Stimulated activated CD4-positive, alpha-beta T cell treated with anti-CD3 and anti-CD28 coated beads, Interleukin-15, amount 100 ng/mL, for 1 hour (primary cell): ENCODE results near the gene CYP21A2.
"Not testable (repeated sequence)": the region's sequence is repeated elsewhere in the genome, so short reads cannot be mapped to it uniquely, and the experiment has no call there.

ENCODE experiments used
- DNase-seq, 2 donors: peaks; one replicate each; pipeline ENCODE4 v3.0.0-alpha.2; 2020; ENCODE audit warnings: low read depth in 1 of 2, low spot score in 1 of 2

Gene CYP21A2

GRCh38 chr6:32052626-32053025 lies 14.4 kb downstream of the CYP21A2 start:
- not testable (repeated sequence) for DNase-seq

DNA sequence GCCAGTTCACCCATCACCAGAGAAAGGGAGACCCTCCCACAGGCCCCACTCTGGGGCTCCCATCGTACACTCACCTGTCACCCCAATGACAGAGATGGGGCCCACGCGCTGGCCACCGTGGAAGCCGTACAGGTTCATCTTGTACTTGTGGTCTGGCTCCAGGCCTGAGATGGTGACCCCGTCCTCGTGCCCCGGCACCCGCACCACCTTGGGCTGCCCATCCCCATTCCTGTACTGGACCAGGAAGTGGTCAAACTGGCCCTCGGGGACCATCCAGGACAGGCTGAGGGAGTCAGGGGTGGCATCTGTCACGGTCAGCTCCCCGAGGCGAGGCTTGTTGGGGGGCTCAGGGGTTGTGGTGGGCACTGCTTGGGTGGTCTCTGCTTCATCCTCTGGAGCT lies 15.1 kb downstream of the CYP21A2 start:
- not testable (repeated sequence) for DNase-seq

DNA sequence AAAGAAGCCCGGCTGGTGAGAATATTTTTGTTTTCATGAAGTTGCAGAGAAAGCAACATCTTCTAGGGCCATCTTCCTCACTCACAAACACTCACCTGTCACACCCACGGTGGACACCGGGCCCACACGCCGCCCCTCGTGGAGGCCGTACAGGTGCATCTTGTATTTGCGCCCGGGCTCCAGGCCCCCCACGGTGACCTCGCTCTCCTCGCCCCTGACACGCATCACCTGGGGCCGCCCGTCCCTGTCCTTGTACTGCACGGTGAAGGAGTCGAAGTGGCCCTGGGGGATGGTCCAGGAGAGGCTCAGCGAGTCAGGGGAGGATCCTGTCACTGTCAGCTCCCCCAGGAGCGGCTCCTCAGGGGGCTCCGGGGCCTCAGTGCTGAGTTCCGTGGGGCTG lies 17.5 kb downstream of the CYP21A2 start:
- DNase-seq: not testable (repeated sequence)

DNA sequence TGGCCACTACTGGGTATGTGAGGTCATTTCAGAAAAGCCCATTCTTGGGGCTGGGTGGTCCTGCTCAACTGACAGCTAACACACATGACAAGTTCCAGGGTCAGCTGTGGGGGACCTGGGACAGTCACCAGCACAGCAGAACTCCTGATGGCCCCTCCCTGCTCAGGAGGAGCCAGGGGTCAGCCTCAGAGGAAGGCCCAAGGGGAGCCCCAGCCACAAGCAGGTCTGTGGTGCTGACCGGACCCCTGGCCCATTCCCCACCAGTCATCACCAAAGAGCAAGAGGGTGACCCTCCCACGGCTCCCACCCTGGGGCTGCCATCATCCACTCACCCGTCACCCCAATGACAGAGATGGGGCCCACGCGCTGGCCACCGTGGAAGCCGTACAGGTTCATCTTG lies 18.0 kb downstream of the CYP21A2 start:
- no peak for DNase-seq

GRCh38 chr6:32057966-32058365 lies 19.8 kb downstream of the CYP21A2 start:
- no peak for DNase-seq

- no peak for DNase-seq
These were observed 20.3 kb downstream of the CYP21A2 start for GRCh38 chr6:32058511-32058963.

DNA sequence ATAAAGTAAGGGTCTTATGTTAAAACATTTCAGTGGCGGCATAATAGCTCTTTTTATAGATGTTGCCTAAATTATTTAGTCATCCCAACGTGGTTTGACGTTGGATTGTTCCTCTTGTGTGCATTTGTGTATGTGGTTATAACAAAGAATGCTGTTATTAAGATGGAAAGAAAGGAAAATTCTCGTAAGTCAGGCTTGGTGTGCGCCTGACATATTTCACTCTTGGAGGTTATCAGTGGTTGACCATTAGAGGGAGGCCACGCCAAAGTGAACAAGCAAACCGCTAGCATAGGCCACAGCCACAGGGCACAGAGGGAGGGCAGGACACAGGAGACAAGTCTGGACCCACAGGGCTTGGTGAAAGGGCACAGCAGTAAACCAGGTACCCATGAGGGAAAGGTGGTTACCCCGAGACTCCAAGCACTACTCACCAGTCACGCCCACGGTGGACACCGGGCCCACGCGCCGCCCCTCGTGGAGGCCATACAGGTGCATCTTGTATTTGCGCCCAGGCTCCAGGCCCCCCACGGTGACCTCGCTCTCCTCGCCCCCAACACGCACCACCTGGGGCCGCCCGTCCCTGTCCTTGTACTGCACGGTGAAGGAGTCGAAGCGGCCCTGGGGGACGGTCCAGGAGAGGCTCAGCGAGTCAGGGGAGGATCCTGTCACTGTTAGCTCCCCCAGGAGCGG lies 22.9 kb downstream of the CYP21A2 start:
- DNase-seq: no peak

GRCh38 chr6:32064706-32065105 lies 26.5 kb downstream of the CYP21A2 start:
- no peak for DNase-seq

DNA sequence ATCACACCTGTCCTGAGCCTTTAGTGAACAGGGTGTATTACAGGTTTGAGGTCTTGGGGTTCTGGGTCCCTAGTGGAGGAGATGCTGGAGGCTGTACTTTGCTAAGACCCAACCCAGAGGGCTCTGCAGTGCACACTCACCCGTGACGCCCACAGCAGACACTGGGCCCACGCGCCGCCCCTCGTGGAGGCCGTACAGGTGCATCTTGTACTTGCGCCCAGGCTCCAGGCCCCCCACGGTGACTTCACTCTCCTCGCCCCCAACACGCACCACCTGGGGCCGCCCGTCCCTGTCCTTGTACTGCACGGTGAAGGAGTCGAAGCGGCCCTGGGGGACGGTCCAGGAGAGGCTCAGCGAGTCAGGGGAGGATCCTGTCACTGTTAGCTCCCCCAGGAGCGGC lies 29.3 kb downstream of the CYP21A2 start:
- DNase-seq: not testable (repeated sequence)

DNA sequence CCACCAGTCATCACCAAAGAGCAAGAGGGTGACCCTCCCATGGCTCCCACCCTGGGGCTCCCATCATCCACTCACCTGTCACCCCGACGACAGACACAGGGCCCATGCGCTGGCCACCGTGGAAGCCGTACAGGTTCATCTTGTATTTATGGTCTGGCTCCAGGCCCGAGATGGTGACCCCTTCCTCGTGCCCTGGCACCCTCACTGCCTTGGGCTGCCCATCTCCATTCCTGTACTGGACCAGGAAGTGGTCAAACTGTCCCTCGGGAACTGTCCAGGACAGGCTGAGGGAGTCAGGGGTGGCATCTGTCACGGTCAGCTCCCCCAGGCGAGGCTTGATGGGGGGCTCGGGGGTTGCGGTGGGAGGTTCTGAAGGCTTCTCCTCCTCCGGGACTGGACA lies 30.1 kb downstream of the CYP21A2 start:
- DNase-seq: not testable (repeated sequence)

DNA sequence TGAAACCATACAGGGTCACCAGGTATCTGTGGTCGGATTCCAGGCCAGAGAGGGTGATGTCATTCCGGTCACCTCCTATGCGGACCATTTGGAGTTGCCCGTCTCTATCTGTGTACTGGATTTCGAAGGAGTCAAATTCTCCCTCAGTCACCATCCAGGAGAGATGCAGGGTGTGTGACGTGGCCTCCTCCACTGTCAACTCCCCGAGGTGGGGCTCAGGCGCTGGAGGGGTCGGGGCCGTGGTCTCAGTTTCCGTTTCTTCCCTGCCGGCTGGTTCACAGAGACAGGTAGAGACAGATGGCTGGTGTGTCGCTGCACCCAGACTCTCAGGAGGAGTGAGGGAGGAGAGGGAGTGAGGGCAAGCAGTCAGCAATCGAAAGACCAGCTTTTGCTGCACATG lies 30.7 kb downstream of the CYP21A2 start:
- no peak for DNase-seq

GRCh38 chr6:32069460-32069859 lies 31.2 kb downstream of the CYP21A2 start:
- no peak for DNase-seq

- no peak for DNase-seq
These were observed 31.8 kb downstream of the CYP21A2 start for GRCh38 chr6:32069878-32070515.

GRCh38 chr6:32070814-32071543 lies 32.8 kb downstream of the CYP21A2 start:
- DNase-seq: no peak

DNA sequence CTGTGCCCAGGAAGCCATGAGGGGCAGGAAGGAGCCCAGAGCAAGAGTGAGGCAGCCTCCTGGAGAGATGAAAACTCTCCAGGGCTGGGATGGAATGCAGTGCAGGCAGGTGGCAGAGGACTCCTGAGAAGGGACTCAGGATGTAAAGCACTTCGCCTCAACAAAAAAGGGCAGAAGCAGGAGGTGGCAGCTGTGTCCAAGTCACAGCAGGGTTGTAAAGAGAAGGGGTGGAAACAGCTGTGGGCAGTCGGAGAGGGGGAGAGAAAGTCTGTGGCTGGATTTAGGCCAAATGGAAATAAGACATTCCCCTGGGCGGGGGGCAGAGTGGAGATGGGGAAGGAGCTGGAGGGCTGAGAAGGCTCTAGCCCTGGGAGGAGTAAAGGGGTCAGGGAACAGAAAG lies 34.9 kb downstream of the CYP21A2 start:
- no peak for DNase-seq

GRCh38 chr6:32073613-32074012 lies 35.4 kb downstream of the CYP21A2 start:
- DNase-seq: no peak

DNA sequence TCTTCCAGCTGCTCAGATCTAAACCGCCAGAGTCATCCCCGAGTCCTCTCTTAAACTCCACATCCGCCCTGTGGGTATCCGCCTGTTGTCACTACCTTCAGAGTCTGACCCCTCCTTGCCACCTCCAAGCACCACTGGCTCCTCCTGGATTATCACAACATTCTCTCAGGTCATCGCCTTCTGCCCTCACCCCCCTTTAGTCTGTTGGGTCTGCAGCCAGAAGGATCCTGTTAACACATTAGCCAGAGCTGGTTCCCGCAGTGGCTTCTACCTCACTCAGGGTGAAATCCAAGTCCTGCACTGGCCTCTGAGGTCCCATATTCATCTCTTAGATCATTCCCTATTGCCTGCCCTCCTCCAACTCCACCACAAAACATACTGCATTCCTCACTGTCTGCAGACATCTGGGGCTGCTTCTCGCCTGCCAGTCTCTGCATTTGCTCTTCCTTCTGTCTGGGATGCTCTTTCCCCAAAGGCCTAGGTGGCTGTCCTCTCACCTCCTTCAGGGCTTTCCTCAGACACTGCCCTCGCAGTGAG lies 36.8 kb downstream of the CYP21A2 start:
- DNase-seq: no peak

DNA sequence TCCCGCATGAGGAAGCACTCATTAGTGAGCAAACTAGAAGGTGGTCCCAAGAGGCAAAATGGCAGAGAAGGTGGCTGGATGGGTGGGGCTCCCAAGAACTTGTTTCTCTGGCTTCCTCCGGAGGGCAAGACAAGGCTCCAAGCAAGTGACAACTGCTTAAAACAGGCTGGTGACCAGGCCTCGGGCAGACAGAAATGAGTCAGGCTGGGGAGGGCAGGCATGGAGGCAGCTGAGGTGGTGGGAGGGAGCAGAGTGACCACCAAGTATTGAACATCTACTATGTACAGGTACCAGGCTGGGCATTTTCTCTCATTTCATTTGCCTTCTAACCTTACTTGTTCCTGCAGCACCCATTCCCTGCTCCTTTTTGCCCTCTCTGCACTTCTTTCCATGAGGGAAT lies 37.6 kb downstream of the CYP21A2 start:
- DNase-seq: no peak

- DNase-seq: no peak
These were observed 38.1 kb downstream of the CYP21A2 start for GRCh38 chr6:32076321-32076809.

DNA sequence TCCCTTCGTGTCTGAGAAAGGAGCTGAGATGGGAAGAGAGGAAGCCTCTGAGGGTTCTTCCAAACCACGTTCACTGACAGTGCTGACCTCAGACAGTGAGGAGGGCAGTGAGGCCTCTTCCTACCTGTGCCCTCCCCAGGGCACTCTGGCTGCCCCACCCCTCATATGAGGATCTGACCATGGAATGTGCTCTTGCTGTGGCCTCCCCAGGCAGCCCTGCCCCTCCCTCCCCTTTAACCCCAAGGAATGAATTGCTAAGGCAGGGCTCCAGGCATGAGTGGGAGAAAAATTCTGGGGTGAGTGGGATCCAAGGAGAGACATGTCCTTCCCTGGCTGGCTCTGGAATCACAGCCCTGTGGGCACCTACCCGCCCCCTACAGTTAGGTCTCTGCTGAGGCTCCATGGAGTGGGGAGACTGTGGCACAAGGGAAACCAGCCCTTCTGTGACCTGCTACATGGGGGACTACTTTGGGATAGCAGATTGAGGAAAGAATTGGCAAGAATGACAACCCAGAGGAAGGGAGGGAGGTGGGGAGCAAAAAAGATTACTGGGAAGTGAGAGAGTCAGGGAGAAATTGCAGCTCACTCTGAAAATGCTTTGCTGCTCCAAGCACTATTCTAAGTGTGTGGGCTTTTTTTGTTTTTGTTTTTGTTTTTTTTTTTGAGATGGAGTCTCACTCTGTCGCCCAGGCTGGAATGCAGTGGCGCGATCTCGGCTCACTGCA lies 41.5 kb downstream of the CYP21A2 start:
- no peak for DNase-seq
